Measurements from ENCODE around the gene CKM.

GRCh38 chr19:45336696-45337251 lies 14.1 kb upstream of the CKM start:
- TF ChIP-seq CTCF (IDR thresholded peaks at IDR 0.05; ENCODE audit: insufficient read depth, low read length) (no peak), POLR2AphosphoS5 (IDR thresholded peaks at IDR 0.05; ENCODE audit: low read depth) (no peak)
